ENCODE measurements around the gene INTS11.
"Not testable (repeated sequence)": the region's sequence is repeated elsewhere in the genome, so short reads cannot be mapped to it uniquely, and the experiment has no call there.

INTS11 gene

DNA sequence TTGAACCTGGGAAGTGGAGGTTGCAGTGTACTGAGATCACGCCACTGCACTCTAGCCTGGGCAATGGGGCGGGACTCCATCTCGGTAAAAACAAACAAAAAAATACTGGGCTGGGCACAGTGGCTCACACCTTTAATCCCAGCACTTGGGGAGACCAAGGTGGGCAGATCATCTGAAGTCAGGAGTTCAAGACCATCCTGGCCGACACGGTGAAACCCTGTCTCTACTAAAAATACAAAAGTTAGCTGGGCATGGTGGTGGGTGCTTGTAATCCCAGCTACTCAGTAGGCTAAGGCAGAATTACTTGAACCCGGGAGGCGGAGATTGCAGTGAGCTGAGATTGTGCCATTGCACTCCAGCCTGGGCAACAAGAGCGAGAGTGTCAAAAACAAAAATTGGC lies 8.3 kb downstream of the INTS11 start:
- Mint-ChIP-seq H3K36me3 (peaks cover 38% of the 10 kb centered on the region), H3K4me1 (peaks cover 10% of the 10 kb centered on the region)
- H3K4me3 Mint-ChIP-seq: not testable (repeated sequence)

DNA sequence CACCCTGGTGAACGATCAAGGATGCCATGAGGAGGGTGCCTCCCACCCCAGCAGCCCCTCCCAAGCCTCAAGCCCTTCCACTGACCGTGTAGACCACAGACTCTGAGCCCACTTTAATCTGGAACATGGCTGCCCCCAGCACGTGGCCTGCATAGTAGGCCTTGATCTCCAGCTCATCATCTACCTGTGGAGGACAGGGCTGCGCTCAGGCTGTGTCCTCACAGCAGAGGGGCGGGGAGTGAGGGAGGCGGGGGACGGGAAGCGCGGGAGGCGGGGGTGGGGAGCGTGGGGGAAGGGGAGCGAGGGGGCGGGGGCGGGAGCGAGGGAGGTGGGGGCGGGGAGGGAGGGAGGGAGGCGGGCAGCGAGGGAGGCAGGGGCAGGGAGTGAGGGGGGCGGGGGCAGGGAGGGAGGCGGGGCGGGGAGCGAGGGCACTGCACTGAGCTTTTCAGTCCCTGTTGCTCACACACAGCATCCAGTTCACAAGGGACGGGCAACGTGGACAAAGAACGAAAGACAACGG lies 9.0 kb downstream of the INTS11 start:
- Mint-ChIP-seq H3K4me3 (no peak overlapping the region), H3K36me3 (peaks cover 38% of the 10 kb centered on the region), H3K9me3 (no peaks in the 10 kb centered on the region), H3K4me1 (peaks cover 10% of the 10 kb centered on the region), H3K27me3 (no peaks in the 10 kb centered on the region), H3K27ac (no peak overlapping the region)
- no peak for ATAC-seq

More for the DNA sequence above, 8.3 kb downstream of the INTS11 start:
- not testable (repeated sequence) for H3K27ac Mint-ChIP-seq, H3K9me3 Mint-ChIP-seq, ATAC-seq, H3K27me3 Mint-ChIP-seq

DNA sequence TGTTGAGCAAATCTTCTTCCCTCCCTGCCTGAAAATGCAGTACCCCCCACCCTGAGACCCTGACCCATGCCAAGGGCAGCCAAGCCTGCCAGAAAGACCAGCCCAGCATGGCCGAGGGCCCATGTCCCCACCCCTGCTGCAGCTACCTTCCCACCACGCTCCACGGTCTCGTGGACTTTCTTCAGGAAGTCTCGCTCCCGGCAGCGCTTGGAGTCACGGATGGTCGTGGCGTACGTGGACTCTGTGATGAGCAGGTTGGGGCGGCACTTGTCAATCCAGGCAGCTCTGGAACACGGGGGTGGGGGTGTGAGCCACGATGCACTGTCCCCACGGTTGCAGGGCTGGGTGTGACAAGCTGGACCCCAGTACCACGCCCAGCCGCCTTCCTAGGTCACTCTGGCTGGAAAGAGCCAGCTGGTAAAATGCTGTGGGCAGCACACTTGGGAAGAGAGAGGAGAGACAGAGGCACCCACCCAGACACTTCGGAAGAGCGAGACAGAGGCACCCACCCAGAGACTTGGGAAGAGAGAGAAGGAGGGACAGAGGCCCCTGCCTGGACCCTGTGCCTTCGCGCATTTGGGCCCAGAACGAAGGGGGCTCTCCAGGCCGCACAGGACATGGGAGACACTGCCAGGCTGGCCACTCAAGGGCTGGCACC lies 9.7 kb downstream of the INTS11 start:
- Mint-ChIP-seq H3K4me3 (no peak overlapping the region), H3K27ac (no peak overlapping the region), H3K4me1 (peaks cover 7% of the 10 kb centered on the region), H3K27me3 (no peaks in the 10 kb centered on the region), H3K36me3 (peaks cover 34% of the 10 kb centered on the region), H3K9me3 (no peaks in the 10 kb centered on the region)
- no peak for ATAC-seq

DNA sequence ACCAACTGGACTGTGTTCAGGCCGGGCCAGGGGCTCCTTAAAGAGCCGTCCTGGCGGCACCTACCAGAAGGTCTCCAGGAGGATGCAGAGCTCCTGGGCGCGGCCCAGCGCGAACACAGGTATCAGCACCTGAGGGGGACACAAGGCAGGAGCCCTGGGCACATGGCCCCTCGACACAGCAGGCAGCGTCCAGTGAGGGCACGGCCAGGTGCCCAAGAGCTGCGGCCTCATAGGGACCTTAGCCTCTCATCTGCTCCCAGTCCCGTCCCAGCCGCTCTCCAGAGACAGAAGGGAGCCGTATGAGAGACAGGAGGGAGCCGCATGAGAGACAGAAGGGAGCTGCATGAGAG lies 10.2 kb downstream of the INTS11 start:
- no peaks in the 10 kb centered on the region for H3K9me3 Mint-ChIP-seq
- peaks cover 28% of the 10 kb centered on the region for H3K36me3 Mint-ChIP-seq
- H3K4me3 Mint-ChIP-seq: no peak overlapping the region
- H3K4me1 Mint-ChIP-seq: peaks cover 7% of the 10 kb centered on the region
- H3K27me3 Mint-ChIP-seq: no peaks in the 10 kb centered on the region
- ATAC-seq: no peak
- H3K27ac Mint-ChIP-seq: no peak overlapping the region

DNA sequence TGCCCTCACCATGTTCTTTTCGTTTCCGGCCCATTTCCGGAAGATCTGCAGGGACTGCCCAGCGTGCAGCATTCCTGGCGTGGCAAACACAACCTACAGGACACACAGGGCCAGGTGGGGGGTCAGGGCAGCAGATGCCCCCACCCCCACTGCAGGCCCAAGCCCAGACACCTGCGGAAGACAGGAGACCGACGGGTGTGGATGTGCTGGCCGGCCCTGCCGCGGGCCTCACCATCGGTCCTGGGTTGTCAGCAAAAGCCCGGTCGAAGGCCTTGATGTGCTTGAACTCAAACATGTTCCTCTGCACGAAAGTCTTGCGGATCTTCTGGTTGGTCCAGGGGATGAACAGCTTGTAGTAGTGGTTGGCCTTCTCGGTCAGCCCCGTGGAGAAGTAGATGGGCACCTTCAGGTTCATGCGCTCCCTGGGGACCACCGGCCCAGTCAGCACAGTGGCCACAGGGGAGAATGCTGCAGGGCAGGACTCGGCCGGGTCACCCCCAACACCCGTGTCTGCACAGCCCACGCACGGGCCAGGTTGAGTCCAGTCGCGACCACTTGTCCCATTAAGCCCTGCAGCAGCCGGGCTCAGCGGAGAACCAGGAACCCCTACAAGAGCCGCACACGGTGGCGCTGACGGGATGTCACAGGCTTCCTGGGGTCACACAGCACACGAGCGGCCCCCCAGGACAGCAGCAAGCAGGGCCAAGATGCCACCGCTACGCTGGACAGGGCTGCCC lies 10.8 kb downstream of the INTS11 start:
- Mint-ChIP-seq H3K9me3 (no peaks in the 10 kb centered on the region), H3K27ac (no peak overlapping the region), H3K27me3 (no peaks in the 10 kb centered on the region), H3K4me1 (peaks cover 7% of the 10 kb centered on the region), H3K4me3 (no peak overlapping the region), H3K36me3 (peaks cover 23% of the 10 kb centered on the region)
- ATAC-seq: no peak

DNA sequence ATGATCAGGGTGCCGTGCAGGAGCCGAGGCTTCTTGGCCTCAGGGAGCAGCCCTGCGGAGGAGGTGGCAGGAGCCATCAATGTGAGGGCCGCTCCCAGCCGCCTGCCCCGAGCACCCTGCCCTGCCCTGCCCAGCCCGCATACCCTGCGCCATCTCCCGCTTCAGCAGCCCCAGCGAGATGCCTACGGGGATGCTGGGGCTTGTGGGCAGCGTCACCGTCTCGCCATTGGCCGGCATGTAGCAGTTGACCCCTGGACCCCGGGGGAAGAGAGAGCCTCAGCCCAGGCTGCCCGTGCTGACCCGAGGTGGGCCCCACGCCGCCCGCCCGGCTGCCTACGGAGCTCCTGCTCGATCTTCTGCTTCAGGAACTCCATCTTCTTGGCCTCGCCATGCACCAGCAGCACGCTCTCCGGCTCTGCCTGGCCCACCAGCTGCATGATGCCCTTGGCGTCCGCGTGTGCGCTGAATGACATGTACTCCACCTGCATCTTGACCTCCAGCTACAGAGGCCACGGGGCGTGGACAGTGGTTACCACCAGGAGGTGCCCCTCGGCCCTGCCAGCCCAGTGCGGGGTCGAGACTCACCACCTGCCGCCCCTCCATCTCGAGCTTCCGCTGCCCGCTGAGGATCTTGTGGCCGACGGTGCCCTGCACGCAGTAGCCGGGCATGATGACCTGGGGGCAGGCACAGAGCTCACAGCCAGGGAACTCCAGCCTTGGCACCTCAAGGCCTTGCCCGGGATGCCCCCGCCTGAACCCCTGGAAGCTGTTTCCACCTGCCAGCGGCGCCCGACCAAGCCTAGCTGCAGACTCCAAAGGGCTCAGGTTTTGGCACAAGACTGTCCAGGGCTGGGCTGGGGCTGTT lies 11.8 kb downstream of the INTS11 start:
- H3K4me1 Mint-ChIP-seq: peaks cover 7% of the 10 kb centered on the region
- H3K27ac Mint-ChIP-seq: no peak overlapping the region
- H3K27me3 Mint-ChIP-seq: no peaks in the 10 kb centered on the region
- H3K4me3 Mint-ChIP-seq: no peak overlapping the region
- H3K9me3 Mint-ChIP-seq: no peaks in the 10 kb centered on the region
- H3K36me3 Mint-ChIP-seq: peaks cover 23% of the 10 kb centered on the region
- ATAC-seq: no peak

DNA sequence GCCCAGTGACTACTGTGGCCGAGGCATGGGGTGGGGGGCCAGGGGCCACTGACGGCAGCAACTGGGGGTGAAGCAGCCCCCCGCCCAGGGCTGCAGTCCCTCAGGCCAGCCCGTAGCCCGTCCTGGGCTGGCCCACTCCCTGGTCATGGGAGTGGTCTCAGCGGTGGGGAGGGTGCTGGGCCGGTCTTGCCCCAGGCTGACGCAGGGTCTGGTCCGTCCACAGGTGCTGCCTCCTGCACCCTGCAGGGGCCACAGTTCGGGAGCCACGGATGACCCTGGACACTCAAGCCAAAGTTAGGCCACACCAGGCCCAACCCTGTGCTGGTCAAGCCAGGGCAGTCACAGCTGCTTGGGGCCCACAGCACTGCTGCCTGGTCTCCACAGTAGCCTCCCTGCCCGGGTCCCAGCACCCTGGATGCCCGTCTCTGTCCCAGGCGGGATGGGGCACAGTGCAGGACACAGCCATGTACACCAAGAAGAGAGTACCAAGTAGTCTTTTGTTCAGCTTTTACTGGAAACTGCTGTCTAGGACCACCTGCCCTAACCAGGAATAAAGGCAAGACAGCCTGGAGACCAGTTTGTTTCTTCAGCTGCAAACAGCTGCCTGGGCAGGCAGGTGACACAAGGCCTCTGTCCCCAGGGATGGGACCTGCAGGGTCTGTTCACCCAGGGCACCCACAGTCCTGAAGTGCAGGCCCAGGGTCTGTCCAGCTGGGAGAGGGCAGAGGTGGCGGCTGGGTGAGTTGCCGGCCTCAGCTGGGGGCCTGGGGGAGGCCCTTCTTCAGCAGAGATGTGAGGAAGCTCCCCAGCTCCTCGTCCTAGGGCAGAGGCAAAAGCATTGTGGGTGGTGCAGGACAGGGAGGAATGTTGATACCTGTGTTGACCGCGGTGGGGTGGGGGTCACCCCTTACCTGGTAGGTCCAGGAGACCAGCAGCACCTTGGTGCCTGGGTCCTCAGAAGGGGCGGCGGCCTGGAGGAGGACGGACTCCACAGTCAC lies 13.1 kb downstream of the INTS11 start:
- Mint-ChIP-seq H3K27me3 (no peaks in the 10 kb centered on the region), H3K4me3 (no peak overlapping the region), H3K9me3 (no peaks in the 10 kb centered on the region), H3K4me1 (peaks cover 15% of the 10 kb centered on the region), H3K27ac (no peak overlapping the region), H3K36me3 (peaks cover 23% of the 10 kb centered on the region)
- ATAC-seq: no peak

DNA sequence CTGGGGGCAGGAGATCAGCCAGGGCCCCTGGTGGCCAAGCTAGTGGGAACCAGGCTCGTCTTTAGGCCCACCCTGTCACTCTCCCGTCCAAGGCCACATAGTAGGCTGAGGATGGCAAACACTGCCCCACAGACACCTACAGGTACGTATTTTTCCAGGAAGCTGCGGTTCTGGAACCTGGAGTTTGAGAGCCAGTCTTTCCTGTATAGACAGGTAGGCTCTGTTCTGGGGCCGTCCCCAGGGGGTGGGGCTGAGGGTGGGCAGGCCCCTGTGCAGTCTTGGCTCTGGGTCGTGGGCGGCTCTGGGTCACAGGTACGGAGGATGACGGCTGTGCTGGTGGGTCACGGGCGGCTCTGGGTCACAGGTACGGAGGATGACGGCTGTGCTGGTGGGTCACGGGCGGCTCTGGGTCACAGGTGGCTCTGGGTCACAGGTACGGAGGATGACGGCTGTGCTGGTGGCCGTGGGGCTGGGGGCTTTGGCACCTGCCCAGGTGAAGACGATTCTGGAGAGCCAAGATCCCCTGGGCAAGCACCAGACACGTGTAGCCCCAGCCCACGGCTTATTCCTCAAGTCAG lies 13.9 kb downstream of the INTS11 start:
- Mint-ChIP-seq H3K9me3 (no peaks in the 10 kb centered on the region), H3K27me3 (no peaks in the 10 kb centered on the region), H3K27ac (no peak overlapping the region), H3K4me3 (peak overlapping the region; percentile 79), H3K36me3 (peaks cover 23% of the 10 kb centered on the region), H3K4me1 (peaks cover 23% of the 10 kb centered on the region)
- no peak for ATAC-seq

DNA sequence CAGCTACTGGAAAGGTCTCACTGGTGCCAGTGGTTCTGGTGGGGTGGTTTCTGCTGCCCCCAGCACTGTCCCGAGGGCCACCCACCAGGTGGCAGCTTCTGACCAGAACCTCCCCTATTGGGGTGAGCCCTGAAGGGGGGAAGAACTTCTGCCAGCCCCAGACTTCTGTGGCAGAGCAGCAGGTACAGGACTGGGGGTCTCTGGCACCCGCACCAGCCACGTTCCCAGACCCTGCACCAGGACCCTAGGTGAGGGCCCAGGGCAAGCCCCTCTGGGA lies 14.4 kb downstream of the INTS11 start:
- no peaks in the 10 kb centered on the region for H3K27me3 Mint-ChIP-seq
- peak overlapping the region; percentile 75 for H3K27ac Mint-ChIP-seq
- H3K4me1 Mint-ChIP-seq: peaks cover 28% of the 10 kb centered on the region
- peak overlapping the region; percentile 79 for H3K4me3 Mint-ChIP-seq
- ATAC-seq: no peak
- H3K36me3 Mint-ChIP-seq: peaks cover 22% of the 10 kb centered on the region
- no peaks in the 10 kb centered on the region for H3K9me3 Mint-ChIP-seq

DNA sequence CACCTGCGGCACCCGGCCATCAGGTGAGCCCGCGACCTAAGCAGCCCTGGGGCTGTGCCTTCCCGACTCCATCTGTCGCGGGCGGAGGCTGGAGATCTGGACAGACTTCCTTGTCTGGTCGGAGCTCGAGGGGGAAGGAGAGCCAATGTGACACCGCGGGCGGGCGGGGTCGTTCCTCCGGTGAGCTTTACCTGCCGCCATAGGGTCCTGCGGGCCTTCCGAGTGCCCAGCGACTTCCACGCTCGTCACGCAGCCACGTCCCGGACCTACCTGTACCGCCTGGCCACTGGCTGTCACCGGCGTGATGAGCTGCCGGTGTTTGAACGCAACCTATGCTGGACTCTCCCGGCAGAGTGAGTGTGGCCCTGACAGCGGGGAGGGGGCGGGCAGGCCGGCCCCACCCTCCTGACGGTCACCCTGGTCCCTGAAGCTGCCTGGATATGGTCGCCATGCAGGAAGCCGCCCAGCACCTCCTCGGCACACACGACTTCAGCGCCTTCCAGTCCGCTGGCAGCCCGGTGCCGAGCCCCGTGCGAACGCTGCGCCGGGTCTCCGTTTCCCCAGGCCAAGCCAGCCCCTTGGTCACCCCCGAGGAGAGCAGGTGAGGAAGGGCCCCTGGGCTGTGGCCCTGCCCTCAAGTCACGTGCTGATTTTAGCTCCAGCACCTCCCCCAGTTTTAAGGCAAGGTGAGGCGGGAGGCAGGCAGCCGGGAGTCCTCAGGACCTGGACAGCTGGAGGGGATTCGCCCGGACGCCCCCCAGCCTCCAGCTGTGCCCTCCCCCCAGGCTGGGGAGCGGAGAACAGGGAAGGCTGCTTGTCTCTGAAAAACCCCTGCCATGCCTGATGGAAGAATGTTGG lies 15.0 kb downstream of the INTS11 start:
- H3K4me3 Mint-ChIP-seq: peak overlapping the region; percentile 79
- H3K27me3 Mint-ChIP-seq: no peaks in the 10 kb centered on the region

DNA sequence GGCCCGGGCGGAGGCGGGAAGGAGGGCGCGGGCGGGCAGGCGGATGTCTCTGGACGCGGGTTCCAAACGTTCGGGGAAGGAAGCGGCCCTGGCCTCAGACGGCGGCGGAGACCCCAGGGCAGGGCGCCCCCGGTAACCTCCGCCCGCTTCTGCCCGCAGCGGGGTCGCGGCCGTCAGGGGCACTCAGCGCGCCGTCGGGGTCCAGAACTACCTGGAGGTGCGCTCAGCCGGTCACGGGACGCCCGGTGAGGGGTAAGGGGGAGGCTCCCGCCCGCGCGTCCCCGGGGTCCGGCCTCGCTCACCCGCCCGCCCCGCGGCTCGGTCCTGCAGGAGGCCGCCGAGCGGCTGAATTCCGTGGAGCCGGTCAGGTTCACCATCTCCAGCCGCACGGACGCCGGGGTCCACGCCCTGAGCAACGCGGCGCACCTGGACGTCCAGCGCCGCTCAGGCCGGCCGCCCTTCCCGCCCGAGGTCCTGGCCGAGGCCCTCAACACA lies 15.7 kb downstream of the INTS11 start:
- H3K27ac Mint-ChIP-seq: peak overlapping the region; percentile 75
- peaks cover 36% of the 10 kb centered on the region for H3K4me1 Mint-ChIP-seq
- ATAC-seq: peak; percentile 0
- H3K27me3 Mint-ChIP-seq: no peaks in the 10 kb centered on the region
- peak overlapping the region; percentile 83 for H3K4me3 Mint-ChIP-seq
- H3K9me3 Mint-ChIP-seq: no peaks in the 10 kb centered on the region
- peaks cover 13% of the 10 kb centered on the region for H3K36me3 Mint-ChIP-seq

More for the DNA sequence above, 15.0 kb downstream of the INTS11 start:
- Mint-ChIP-seq H3K9me3 (no peaks in the 10 kb centered on the region), H3K4me1 (peaks cover 34% of the 10 kb centered on the region), H3K36me3 (peaks cover 16% of the 10 kb centered on the region), H3K27ac (peak overlapping the region; percentile 75)
- ATAC-seq: no peak

DNA sequence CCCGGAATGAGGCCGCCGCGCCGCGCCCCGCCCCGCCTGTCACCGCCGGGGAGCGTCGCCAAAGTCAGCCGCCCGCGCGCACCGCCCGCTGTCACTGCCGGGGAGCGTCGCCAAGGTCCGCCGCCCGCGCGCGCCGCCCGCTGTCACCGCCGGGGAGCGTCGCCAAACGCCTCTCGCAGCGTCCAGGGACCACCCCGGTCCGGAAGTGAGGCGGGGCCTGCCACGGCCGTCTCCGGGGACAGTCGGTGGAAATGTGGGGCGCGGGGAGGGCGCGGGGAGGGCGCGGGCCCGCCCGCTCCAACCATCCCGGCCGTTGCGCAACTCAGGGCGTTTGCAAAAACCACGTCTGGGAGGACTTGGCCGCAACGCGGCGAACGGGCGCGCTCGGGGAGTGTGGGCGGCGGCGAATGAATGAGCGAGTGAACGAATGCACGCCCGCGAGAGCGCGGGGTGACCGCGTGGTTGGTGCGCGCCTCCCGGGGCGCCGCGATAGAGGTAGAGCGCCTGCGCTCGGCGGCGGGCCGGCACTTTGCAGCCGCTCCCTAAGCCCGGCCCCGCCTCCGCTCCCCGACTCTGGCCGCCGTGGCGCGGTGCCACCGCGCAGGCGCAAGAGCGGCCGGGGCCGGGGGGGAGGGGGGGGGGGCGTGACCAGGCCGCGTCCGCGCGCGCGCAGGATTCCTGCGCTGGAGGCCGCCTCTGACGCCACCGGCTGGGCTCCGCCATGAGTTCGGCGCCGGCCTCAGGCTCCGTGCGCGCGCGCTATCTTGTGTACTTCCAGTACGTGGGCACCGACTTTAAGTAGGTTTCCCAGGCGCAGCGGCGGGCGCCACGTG lies 16.3 kb downstream of the INTS11 start, which contains the start of the genes ACAP3 and PUSL1:
TSS of gene ACAP3 (minus strand) at position 8 of the 833 bp plus-strand sequence. CDS start 115 bp downstream, outside the sequence.
TSS of gene PUSL1 (plus strand) at position 675 of the 833 bp plus-strand sequence. CDS start at position 722, 47 bp downstream.
- peak; percentile 82 for ATAC-seq
- peaks cover 36% of the 10 kb centered on the region for H3K4me1 Mint-ChIP-seq
- peak within 1 kb of the TSS; percentile 83 for H3K27ac Mint-ChIP-seq
- H3K4me3 Mint-ChIP-seq: peak within 1 kb of the TSS; percentile 83
- peaks cover 9% of the 10 kb centered on the region for H3K36me3 Mint-ChIP-seq
- H3K9me3 Mint-ChIP-seq: no peaks in the 10 kb centered on the region
- no peaks in the 10 kb centered on the region for H3K27me3 Mint-ChIP-seq

Measured in stimulated activated memory B cell treated with anti-CD40 and anti-IgM and Interleukin-4, amounts not matched to agents 10 μg/mL and 1 μg/mL and 100 μg/mL, for 72 hours (primary cell).